HG03378 (cell line): ENCODE data around the gene AFF1.
"Not testable (repeated sequence)": the region's sequence is repeated elsewhere in the genome, so short reads cannot be mapped to it uniquely, and the experiment has no call there.

Experiments
- ATAC-seq: cut with Tn5 transposase; IDR thresholded peaks from one replicate; pipeline ENCODE4 v1.9.1; 2021; ENCODE audit warnings: mild to moderate bottlenecking, moderate library complexity; ENCODE audit not compliant: unreplicated experiment

Gene AFF1

DNA sequence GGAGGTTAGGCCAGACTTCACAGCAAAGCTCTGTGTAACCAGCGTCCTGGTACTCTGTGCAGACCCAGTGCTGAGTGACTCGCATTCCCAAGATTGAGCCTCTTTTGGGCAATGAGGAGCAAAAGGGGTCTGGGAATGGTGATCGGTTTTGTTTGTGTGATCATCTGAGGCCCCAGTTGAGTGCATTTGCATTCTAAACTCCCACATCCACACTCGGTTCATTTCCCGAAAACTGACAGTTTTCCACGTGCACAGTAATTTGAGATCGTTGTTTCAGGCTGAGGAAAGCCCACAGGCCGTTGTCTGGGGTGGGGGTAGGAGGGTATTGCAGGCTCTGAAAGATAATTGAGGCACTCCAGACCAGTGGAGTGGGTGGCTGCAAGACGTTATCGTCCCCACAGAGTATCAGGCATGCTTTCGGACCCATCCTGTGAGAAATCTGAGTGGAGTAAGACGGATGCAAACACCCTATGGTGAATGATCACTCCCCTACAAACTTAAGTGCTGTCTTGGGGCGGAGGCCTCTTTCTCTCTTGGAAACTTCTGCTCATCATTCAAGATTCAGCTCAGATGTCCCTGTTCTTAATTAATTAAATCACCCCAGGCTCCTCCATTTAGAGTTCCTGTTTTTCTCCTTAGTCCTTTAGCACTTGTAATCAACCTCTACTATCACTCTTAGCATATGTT lies 96.1 kb downstream of the AFF1 start:
- ATAC-seq = no peak

DNA sequence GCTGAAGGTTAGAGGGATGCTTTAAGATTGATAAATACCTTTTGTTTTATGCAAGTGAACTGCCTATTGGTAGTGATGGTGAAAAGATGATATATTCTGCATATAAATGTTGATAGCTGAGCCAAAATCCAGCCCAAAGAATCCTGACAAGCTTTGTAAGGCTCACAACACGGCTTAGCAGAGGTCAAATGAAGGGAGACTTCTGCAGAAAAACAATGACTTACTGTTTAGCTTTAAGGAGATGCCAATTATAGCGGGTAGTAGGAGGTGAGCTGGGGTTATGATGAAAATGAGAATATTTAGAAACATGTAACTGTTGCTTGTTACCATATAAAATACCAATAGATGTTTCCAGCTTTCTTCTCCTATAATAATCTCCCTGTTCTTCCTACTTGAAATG lies 97.1 kb downstream of the AFF1 start:
- ATAC-seq = no peak

DNA sequence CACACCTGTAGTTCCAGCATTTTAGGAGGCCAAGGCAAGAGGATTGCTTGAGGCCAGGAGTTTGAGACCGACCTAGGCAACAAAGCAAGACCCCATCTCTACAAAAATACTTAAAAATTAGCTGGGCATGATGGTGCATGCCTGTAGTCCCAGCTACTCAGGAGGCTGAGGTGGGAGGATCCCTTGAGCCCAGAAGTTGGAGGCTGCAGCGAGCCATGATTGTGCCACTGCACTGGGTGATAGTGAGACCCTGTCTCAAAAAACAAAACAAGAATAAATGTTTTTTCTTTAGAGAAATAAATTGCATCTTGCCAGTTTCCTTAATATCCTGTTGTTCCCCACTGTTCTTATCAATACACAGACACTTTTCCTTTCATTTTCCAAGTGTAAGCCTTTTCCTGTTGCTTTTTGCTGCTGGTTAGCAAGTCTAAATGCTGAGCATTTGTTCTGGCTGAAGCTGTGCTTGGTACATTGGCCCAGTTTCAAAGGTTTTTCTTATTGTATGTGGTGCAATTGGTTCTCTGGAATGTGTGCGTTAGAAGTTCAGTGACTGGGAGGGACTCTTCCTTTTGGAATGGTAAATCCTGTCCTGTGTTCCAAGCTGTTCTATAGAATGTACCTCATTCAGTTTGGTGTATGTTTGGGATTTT lies 98.2 kb downstream of the AFF1 start:
- ATAC-seq = no peak

DNA sequence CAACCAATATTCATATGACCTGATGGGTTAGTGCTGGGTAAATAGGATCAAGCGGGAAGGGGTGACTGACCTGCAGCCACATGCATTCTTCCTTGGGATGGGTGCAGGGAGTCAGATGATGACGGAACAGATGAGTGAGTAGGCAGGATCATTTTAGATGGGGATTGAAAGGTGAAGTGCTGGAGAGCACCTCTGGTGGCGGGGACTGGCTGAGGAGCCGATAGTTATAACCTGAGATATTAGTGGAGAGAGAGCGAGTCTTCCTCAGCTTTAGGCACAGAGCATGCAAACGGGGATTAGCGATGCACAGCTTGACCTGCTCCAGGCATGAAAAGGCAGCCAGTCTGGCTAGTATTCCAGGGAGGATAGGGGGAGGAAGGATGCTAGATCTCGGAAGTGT lies 99.1 kb downstream of the AFF1 start:
- ATAC-seq = no peak

DNA sequence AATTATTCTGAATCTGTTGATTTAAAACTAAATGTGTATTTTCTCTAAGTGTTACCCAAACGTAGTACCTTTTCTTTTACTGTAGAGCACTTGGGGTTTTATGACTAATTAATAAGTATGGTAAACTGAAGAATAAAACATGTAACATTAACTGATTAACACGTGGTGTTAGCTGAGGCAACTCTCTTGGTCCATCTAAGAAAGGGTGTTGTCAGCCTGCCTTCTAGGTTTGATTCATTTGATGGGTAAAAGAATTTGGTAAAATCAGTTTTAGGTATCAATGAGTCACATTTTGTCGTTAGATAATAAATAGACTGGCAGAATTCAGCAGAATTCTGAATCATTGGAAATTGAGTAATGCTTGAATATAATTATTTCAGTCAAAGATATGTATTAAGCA lies 99.7 kb downstream of the AFF1 start:
- no peak for ATAC-seq

DNA sequence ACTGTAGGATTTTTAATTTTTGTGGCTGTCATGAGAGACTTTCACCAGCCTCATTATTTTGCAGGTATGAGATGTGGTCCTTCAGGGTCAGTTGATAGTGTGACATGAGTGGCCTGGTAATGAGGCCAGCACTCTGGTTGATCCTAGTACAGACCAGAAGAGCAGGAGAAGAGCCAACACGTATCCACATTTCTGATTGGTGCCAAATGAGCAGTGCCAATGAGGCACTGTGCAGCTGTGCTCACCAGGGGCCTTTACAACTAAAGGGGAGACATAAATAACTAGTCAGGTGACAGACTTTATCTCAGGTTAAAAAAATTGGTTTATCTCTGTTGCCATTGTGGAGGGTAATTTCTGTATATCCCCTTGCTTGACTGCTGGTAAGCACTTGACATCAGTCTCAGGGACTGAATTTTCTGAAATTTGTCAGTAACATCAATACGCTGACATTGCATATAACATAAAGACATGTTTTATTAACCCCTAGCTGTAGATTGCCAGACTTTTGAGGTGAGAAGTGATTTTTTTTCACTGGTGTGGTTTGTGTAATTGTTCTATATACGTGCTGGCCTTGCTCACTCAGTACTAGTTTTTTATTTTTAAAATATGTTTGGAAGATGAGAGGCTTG lies 101.2 kb downstream of the AFF1 start:
- ATAC-seq = no peak

DNA sequence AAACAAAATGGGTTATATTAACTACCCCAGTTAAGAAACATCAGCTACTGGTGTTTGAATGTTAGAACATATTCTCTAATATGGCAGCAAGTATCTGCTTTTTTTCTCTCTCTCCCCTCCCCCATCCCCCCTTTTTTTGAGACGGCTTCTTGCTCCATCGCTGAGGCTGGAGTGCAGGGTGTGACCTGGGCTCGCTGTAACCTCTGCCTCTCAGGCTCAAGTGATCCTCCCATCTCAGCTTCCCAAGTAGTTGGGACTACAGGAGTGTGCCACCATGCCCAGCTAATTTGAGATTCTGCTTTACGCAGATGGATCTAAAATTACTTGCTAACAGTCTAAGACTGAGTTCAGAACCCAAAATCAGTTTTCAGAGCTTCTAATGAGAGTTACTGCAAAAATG lies 101.9 kb downstream of the AFF1 start:
- ATAC-seq = no peak

DNA sequence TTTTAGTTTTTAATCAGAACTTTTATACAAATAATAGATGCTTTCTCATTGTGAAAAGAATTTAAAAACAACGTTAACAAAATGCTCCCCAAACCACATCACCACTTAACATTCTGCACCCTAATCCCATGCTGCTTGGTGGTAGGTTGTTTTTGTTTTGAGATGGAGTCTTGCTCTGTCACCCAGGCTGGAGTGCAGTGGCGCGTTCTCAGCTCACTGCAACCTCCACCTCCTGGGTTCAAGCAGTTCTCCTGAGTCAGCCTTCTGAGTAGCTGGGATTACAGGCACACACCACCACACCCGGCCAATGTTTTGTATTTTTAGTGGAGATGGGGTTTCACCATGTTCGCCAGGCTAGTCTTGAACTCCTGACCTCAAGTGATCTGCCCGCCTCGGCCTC lies 102.4 kb downstream of the AFF1 start:
- ATAC-seq = not testable (repeated sequence)

DNA sequence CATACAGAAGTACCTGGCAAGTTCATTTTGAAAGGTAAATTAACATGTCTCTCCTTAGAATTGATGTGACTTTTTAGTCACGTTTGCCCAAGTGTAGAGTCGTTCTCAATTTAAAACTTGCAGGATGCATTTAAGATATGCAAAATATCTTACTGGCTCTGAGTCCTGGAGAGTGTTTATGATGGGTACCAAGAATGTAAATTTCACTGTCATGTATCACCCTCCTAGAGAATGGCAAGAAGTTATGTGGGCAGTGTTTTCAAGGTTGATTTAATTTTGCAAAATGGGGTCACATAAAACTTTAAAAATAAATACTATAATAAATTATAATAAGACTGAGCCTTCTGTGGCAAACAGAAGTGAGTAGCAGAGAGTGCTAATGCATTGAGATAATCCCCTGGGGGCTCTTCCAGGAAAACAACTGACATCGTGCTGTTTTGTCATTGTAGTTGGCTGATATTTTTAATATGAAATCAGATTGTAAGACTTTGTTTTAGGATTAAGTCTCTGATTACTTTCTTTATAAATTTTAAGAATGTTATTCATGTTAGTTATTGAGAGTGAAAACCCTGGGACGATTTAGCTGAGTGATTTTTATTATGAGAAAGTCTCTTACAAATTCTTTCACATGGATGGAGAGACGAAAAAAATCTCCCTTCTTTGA lies 103.0 kb downstream of the AFF1 start:
- no peak for ATAC-seq

DNA sequence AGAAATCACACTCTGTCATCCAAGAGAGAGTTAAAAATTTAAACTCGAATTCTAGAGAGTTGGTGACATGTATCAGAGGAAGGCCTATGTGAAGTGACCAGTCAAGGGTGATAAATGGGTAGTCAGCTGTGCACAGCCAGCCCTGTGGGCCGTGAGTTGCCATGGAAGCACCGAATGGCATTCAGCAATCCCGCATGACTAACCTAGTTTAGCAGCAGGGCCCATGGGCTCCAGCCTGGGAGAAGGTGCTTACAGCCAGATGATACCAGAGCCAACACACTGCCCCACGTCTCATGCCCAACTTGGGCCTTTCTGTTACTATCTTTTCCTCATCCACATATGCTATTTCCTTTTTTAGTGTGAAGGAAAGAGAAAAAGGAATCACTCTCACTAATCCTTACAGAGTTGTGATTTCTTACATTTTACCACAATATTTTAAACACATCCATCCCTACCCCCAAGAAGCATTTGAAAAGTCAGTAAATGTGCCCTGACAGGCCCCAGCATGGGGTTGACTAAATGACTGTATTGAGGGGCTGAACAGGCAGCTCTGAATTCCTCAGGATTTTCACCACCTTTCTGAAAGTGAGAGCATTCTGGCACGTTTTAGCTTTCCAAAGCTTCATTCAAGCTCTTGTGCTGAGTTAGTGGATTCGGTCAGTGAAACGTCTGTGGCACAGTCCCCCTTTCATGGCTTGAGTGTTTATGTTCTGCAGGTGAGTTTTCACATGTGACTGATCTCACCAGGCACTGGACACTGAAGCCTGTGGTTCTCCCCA lies 104.2 kb downstream of the AFF1 start:
- ATAC-seq = no peak

DNA sequence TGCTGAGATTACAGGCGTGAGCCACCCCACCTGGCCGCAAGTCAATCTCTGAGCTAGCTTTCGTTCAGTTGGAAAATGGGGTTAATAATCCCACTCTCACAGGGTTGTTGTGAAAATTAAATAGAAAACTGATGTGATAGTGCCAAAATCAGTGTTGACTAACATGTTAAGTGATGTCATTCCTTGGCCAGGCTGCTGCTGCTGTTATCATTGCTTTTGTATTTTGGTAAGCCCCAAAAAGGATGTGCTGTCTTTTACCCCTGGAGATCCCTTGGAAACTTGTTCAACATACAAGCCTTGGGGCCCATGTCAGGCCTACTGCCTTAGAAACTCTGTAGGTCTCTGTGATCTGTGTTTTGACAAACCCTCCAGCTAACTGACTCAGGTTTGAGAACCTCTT lies 106.3 kb downstream of the AFF1 start:
- no peak for ATAC-seq

DNA sequence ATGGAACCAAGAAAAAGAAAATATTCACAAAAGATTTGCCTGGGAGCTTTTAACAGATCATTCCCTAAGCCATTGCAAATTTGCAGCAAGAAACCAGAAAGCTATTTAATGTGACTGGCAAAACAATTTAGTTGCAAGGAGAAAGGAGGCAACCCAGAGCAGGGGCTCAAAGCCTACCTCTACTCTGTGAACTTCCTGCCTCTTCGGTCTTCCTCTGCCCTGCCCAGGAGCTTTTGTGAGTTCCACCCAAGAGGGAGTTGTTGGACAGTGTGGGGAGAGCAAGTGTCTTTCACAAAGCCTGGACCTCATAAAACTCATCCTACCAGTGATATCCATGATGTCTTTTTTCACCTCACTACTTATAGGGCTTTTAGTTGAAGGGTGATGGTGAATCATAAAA lies 107.4 kb downstream of the AFF1 start:
- ATAC-seq = no peak

DNA sequence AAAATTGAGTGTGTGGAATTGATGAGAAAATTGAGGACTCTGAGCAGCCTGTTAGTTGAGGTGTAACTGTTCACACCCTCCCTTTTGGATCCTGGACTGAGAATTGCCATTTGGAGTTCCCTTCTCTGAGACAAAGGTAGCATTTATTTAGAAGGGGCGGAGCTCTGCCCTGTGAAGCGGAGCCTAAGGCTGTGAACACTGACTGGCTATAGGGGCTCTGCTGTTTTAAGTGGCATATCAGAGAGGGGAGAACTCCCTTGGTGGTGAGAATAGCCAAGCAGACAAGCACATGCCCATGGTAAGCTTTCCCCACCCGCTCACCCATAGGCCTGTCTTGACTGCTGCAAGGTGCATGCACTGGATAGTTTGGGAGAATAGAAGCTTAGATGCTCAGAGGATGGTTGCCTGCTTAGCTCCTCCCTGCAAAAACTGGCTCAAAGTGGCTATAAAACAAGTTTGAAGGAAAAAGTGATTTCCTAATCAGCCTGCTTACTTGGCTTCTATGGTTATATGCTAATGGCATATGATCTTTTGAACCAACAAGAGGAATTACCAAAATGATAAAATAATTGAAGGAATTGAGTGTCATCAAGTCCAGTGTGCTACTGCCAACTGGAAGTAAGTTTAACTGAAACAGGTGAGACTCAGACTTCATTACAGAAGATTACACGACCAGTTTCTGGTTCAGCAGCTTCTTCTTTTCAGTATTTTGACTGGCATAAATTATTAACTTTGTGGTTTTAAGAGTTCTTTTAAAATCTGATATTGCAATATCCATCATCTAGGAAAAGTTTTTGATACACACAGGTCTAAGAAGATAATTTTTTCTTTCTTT lies 108.4 kb downstream of the AFF1 start:
- ATAC-seq = peak; percentile 44

DNA sequence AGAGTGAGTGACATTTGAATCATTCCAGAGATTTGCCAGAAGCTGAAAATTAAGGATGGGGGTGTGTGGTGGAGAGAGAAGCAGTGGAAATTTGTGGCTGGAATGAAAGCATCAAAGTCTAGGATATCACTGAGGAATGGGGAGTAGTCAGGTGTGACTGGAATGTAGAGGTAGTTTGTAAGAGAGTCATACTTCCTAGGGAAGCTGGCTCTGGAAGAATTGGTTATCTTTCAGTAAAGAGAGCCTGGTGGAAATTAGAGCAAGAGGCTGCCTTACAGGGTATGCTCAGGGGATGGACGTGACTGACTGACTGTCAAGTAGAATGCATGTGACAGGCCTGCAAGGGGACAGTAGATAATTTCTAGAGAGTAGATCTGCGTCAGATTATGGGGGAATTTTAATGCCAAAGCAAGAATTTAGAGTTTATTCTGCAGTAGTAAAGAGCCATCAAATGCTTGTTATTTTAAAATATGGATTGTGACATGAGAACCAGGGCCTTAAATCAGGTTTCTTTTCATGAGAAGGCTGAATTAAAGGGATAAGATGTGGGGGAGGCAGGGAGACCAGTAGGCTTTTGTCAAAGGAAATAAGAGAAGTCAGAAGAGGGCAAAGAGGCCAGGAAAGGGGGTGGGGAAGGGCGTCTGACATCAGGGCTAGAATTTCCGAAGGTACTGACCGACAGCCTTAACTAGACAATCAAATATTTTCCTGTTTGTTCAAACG lies 109.9 kb downstream of the AFF1 start:
- ATAC-seq = no peak

DNA sequence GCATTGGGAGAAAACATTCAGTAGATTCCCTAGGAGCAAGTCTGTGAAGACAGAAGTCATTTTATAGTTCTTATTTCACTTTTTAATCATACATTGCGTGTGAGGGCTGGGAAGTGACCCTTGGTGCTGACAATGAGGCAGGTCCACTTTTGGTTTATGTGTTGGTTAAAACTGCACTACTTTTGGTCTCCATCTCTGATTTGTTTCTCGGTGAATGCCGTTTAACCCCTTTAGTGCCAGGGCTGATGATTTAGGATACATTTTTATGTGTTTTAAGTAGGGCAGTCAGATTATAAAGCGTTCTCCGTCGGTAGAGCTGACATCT lies 110.4 kb downstream of the AFF1 start:
- no peak for ATAC-seq

DNA sequence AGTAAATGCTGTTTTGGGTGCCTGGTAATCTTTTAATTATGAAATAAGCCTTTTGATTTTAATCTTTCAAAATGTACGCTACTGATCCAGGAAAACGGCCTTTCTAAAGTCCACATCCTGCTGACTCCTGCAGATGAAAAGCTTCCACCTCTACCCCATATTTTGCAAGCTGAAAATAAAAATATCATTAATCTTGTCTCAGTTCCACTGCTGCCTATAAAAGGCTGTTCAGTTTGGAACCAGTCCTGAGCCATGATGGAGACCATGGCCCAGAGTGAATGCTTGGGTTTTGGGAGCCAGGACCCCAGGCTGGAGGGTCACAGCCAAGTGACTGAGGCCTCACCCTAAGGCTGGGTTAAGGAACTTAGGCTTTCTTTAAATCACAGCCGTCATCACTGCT lies 110.8 kb downstream of the AFF1 start:
- ATAC-seq = no peak

DNA sequence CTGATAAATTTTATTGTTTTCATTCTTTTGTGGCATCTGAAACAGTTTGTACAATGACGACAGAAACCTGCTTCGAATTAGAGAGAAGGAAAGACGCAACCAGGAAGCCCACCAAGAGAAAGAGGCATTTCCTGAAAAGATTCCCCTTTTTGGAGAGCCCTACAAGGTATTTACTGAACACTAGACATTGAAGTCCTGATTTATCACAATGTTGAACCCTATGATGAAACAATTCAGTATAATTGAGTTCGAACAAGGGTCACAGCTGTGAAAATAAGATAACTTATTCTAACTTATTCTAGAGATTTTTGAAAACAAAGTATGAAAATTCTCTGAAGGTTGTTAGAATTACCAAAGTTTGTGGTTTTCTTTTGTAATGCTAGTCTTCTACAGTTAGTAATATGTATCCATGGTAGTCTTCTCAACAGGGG lies 111.3 kb downstream of the AFF1 start:
- ATAC-seq = no peak

DNA sequence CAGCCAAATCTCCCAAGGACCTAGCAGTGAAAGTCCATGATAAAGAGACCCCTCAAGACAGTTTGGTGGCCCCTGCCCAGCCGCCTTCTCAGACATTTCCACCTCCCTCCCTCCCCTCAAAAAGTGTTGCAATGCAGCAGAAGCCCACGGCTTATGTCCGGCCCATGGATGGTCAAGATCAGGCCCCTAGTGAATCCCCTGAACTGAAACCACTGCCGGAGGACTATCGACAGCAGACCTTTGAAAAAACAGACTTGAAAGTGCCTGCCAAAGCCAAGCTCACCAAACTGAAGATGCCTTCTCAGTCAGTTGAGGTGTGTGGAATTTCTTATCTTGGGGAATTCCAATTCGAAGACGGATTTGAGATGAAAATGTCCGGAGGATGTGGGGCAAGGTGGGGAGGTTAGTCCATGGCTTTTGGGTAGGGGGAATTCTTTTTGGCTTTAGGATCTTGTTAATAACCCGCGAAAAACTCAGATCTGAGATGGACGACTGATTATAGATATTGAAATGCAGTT lies 112.5 kb downstream of the AFF1 start:
- no peak for ATAC-seq

DNA sequence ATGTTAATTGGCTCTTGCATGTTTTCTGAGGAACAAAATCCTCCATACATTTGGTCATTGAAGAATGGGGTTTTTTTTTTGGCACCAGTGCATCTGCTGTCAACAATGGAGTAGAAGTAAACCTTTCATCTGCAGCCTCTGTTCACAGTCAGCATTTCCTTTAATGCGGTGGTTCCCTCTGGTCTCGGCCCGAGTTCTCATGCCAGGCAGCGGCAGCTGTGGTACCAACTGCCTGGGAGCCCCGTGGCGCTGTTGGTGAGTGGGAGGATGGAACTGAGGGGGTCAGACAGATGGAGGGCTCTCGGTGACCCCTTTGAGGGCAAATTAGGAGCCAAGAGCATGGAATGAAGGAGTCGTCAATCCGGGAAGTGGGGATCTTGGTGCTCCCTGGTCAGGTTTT lies 114.7 kb downstream of the AFF1 start:
- no peak for ATAC-seq

DNA sequence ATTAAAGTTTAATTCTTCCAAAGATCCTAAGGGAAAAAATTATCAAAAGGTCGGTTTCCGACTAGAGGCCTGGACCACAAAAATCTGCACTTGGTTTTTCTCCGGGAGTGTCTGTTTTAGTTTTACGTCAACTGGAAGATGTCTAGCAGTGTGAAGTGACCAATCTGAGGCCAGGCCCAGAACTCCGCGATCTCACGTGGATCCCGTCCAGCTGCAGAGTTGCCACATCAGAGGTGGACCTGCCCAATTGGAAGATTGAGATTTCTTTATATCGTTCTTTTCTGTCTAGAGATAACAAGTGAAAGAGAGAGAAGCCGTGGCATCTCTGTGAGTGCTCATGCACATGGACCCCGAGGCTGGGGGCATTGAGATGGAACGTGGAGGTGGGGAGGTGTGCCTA lies 115.8 kb downstream of the AFF1 start:
- no peak for ATAC-seq
